AG09309 (cell line): ENCODE measurements around the gene AKIRIN2.

ENCODE experiments used
- DNase-seq: peaks from one replicate; pipeline ENCODE4 v3.0.0-alpha.2; 2010; ENCODE audit warnings: low read depth
- H3K4me3 ChIP-seq: 2 replicates; pipeline ENCODE4 v1.5.1; 2011; ENCODE audit warnings: mild to moderate bottlenecking, low read depth, low read length, moderate library complexity; ENCODE audit not compliant: control insufficient read depth
- CTCF ChIP-seq: IDR thresholded peaks from 2 replicates; pipeline ENCODE4 v1.5.1; 2011; ENCODE audit warnings: mild to moderate bottlenecking, low read depth, low read length, inconsistent platforms; ENCODE audit not compliant: insufficient read depth, control insufficient read depth; ENCODE audit errors: missing control alignments

AKIRIN2 gene

GRCh38 chr6:87670707-87671106 lies 31.3 kb downstream of the AKIRIN2 start:
- TF ChIP-seq CTCF: no peak
- H3K4me3 ChIP-seq: no peak overlapping the region
- no peak for DNase-seq

- DNase-seq: no peak
- TF ChIP-seq CTCF: no peak
Measured at GRCh38 chr6:87669051-87669450, 33.0 kb downstream of the AKIRIN2 start.

GRCh38 chr6:87668013-87668412 lies 34.0 kb downstream of the AKIRIN2 start:
- H3K4me3 ChIP-seq: no peak overlapping the region
- no peak for TF ChIP-seq CTCF
- no peak for DNase-seq

More at GRCh38 chr6:87669051-87669450, 33.0 kb downstream of the AKIRIN2 start:
- H3K4me3 ChIP-seq: no peak overlapping the region

GRCh38 chr6:87667032-87667431 lies 35.0 kb downstream of the AKIRIN2 start:
- H3K4me3 ChIP-seq: no peak overlapping the region
- no peak for TF ChIP-seq CTCF
- DNase-seq: no peak

- DNase-seq: no peak
- no peak for TF ChIP-seq CTCF
- H3K4me3 ChIP-seq: no peak overlapping the region
Measured at GRCh38 chr6:87664921-87665485, 37.0 kb downstream of the AKIRIN2 start.

GRCh38 chr6:87663434-87663833 lies 38.6 kb downstream of the AKIRIN2 start:
- no peak overlapping the region for H3K4me3 ChIP-seq
- no peak for TF ChIP-seq CTCF
- no peak for DNase-seq

GRCh38 chr6:87661503-87661902 lies 40.5 kb downstream of the AKIRIN2 start:
- H3K4me3 ChIP-seq: no peak overlapping the region
- DNase-seq: no peak
- TF ChIP-seq CTCF: no peak
